Naive thymus-derived CD4-positive, alpha-beta T cell (primary cell): Measurements from ENCODE around the gene STARD5. TPM values are rescaled to one million over a fixed set of nuclear protein-coding genes. Genes with fewer than 3 reads are reported as not detected.

Experiments
- ATAC-seq: fragments of 150-1000 bp; cut with Tn5 transposase; 2 replicates; pipeline ENCODE4 v1.10.0; 2021; ENCODE audit warnings: mild to moderate bottlenecking, moderate library complexity
- CTCF ChIA-PET: fragments of 350-600 bp; sonication (Branson Sonifier 250); formaldehyde crosslinking; loops from one replicate; lab custom pipeline; 2021; ENCODE audit warnings: antibody characterized with exemption; lab: Charles Lee
- POLR2A ChIA-PET: fragments of 350-600 bp; sonication (Branson Sonifier 250); formaldehyde crosslinking; loops from one replicate; lab custom pipeline; 2021; ENCODE audit warnings: antibody characterized with exemption, inconsistent platforms; lab: Charles Lee
- DNase-seq, 9 donors: peaks; one replicate each; pipeline versions ENCODE4 v3.0.0 to v3.0.0-alpha.2; 2020 to 2022; ENCODE audit warnings: mixed read lengths in 1 of 9
- H3K27ac ChIP-seq: one replicate; pipeline ENCODE4 v1.7.0; 2013; ENCODE audit warnings: mild to moderate bottlenecking, low read depth, low read length, moderate library complexity
- H3K27me3 ChIP-seq, 2 donors: one replicate each; pipeline ENCODE4 v1.7.0; 2013; ENCODE audit warnings: low read length in 2 of 2, mild to moderate bottlenecking in 2 of 2, moderate library complexity in 2 of 2; ENCODE audit not compliant: control insufficient read depth in 2 of 2, insufficient read depth in 2 of 2
- H3K36me3 ChIP-seq, 3 experiments: 1 replicate in 2 of 3; 2 replicates in 1 of 3; pipeline ENCODE4 v1.7.0; 2013; ENCODE audit warnings: low read length in 3 of 3, mild to moderate bottlenecking in 3 of 3, moderate library complexity in 1 of 3; ENCODE audit not compliant: insufficient read depth in 3 of 3, control insufficient read depth in 2 of 3
- H3K4me1 ChIP-seq, 2 donors: one replicate each; pipeline ENCODE4 v1.7.0; 2013; ENCODE audit warnings: low read length in 2 of 2, mild to moderate bottlenecking in 2 of 2, moderate library complexity in 1 of 2; ENCODE audit not compliant: control insufficient read depth in 2 of 2, insufficient read depth in 2 of 2
- H3K4me3 ChIP-seq: 2 replicates; pipeline ENCODE4 v1.7.0; 2013; ENCODE audit warnings: mild to moderate bottlenecking, low read length
- H3K9me3 ChIP-seq, 3 experiments: 1 replicate in 2 of 3; 2 replicates in 1 of 3; pipeline ENCODE4 v1.7.0; 2013; ENCODE audit warnings: low read length in 3 of 3; ENCODE audit not compliant: control insufficient read depth in 2 of 3
- H3K27ac Mint-ChIP-seq, 9 donors: one replicate each; pipeline ENCODE4 v1.8.0; 2020 to 2022; ENCODE audit warnings: mixed read lengths in 9 of 9, mild to moderate bottlenecking in 8 of 9, moderate library complexity in 5 of 9, inconsistent platforms in 2 of 9
- H3K27me3 Mint-ChIP-seq, 5 donors: one replicate each; pipeline ENCODE4 v1.8.0; 2021 to 2022; ENCODE audit warnings: mixed read lengths in 5 of 5, mild to moderate bottlenecking in 1 of 5
- H3K36me3 Mint-ChIP-seq, 5 donors: one replicate each; pipeline ENCODE4 v1.8.0; 2020 to 2022; ENCODE audit warnings: mixed read lengths in 5 of 5, mild to moderate bottlenecking in 3 of 5, inconsistent platforms in 1 of 5
- H3K4me1 Mint-ChIP-seq, 7 donors: one replicate each; pipeline ENCODE4 v1.8.0; 2020 to 2022; ENCODE audit warnings: mixed read lengths in 7 of 7, mild to moderate bottlenecking in 3 of 7, inconsistent platforms in 1 of 7
- H3K4me3 Mint-ChIP-seq, 10 donors: one replicate each; pipeline ENCODE4 v1.8.0; 2020 to 2022; ENCODE audit warnings: mild to moderate bottlenecking in 10 of 10, mixed read lengths in 10 of 10, moderate library complexity in 6 of 10, inconsistent platforms in 2 of 10
- H3K9me3 Mint-ChIP-seq, 11 donors: one replicate each; pipeline ENCODE4 v1.8.0; 2020 to 2022; ENCODE audit warnings: mixed read lengths in 11 of 11, mild to moderate bottlenecking in 4 of 11, inconsistent platforms in 1 of 11, moderate library complexity in 1 of 11
- intact Hi-C, 2 donors: fragments of 100-400 bp; cut with micrococcal nuclease; formaldehyde crosslinking; loops; one replicate each; pipeline ENCODE4 v1.15.1; 2023
- polyA plus RNA-seq, 2 donors: library from polyadenylated mRNA; unstranded; fragments of 300-500 nt; fragmentation: Illumina TruSeq; gene quantifications; one replicate each; pipeline ENCODE4 v1.2.3, GENCODE V29; 2021
- total RNA-seq, 6 experiments: library from RNA in 5 of 6; stranded (reverse) in 5 of 6; gene quantifications; 1 replicate in 5 of 6; 2 replicates in 1 of 6; pipeline ENCODE4 v1.2.3 and lab custom pipeline; 2021 to 2026

STARD5 gene, protein sequence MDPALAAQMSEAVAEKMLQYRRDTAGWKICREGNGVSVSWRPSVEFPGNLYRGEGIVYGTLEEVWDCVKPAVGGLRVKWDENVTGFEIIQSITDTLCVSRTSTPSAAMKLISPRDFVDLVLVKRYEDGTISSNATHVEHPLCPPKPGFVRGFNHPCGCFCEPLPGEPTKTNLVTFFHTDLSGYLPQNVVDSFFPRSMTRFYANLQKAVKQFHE
- total RNA-seq (10 to 100 TPM in 3 of 5 experiments, 1 to 10 TPM in 2; 5.0 to 11.7 (median 10.1) TPM), polyA plus RNA-seq (10 to 100 TPM in 1 of 2 donors, 1 to 10 TPM in 1; 5.2 to 13.5 TPM), total RNA-seq (lab: John Stamatoyannopoulos, UW) (26.4 reads per million, percentile 57 among the genes with 10 or more reads in this experiment)

DNA sequence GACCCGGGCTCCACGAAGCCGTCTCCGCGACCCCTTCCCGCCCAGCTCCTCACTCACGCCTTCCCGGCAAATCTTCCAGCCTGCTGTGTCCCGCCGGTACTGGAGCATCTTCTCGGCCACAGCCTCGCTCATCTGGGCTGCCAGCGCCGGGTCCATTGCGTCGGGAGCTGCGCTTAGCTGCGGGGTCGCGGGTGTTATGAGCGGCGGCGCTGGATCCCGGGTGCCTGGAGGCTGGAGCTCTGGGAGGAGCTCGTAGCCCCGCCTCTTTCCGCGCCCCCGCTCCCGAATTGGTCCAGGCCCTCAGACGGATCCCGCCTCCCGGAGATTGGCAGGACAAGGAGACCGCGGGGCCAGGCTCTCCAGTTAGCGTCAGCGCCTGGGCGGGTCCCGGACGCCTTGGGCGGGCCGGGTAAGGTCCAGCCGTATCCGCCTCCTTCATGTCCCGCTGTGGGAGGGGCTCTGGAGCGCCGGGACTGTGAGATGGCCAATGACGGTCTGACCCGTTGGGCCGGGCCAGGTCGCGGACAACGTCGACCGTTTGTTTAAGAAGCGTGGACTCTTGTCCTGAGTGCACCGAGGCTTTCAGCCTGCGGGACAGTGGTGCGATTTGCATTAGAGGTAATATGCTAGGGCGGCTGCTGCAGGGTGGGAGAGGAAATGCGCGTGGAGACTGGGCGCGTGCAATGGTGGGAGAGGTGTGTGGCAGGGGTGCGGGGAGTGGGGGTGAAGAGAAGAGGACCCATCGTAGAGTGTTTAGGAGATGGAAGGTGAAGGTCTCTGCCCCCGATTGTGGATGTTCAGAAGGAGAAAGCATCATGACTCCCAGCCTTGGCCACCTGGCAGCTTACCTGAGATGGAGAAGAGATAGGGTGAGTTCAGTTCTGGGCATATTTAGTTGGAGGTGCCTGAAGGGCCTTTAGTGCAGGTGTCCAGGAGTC is at the start of gene STARD5:
STARD5 (minus strand) TSS at position 198 of the 938 bp plus-strand sequence; CDS start at position 156, 42 bp downstream.
- peak within 1 kb of the TSS; percentile 86 for H3K4me3 ChIP-seq

DNA sequence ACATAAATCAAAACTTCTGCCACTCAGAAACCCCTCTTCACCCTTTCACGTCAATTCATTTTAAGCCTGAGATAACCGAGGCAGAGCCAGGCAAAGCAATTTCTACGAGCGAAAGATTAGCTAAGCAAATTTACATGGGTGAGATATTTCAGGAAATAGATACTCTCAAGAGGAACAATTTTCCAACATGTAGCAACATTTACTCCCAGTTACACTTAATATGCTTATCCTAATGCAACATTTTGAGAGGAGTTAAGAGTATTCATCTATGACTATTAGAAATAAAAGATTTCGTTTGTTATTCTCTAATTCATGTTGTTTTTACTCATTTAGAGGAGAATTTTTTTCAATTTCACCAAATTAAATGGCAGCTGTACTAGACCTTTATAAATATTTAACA is 49.2 kb upstream of the STARD5 start:
- CTCF ChIA-PET, result no interaction called here
- no peaks in the 10 kb centered on the region for H3K4me1 Mint-ChIP-seq
- no peak overlapping the region for H3K4me3 Mint-ChIP-seq
- no peak for DNase-seq
- peaks cover 0 to 3% (median 0%) of the 10 kb centered on the region in 5 donors for H3K27me3 Mint-ChIP-seq
- no peak overlapping the region for H3K27ac Mint-ChIP-seq
- no peaks in the 10 kb centered on the region for H3K9me3 Mint-ChIP-seq
- Histone ChIP-seq H3K36me3 (no peaks in the 10 kb centered on the region), H3K27me3 (no peaks in the 10 kb centered on the region), H3K4me1 (no peaks in the 10 kb centered on the region), H3K4me3 (no peak overlapping the region), H3K27ac (no peak overlapping the region), H3K9me3 (no peaks in the 10 kb centered on the region)
- intact Hi-C loops, result no loop called here
- H3K36me3 Mint-ChIP-seq, result peaks cover 0 to 16% (median 5%) of the 10 kb centered on the region in 5 donors
- no peak for ATAC-seq
- POLR2A ChIA-PET, result no interaction called here

More for the DNA sequence above, at the start of gene STARD5:
- peak within 1 kb of the TSS; percentile 87 to 97 (median 92) for H3K27ac Mint-ChIP-seq
- peaks cover 0 to 3% (median 0%) of the 10 kb centered on the region in 5 donors for H3K36me3 Mint-ChIP-seq
- H3K27me3 Mint-ChIP-seq, result no peaks in the 10 kb centered on the region
- H3K4me1 Mint-ChIP-seq, result peaks cover 31 to 65% (median 60%) of the 10 kb centered on the region in 7 donors
- H3K4me3 Mint-ChIP-seq, result peak within 1 kb of the TSS; percentile 90 to 98 (median 94)
- intact Hi-C loops, result loop anchor here (1.0 to 5.0 kb wide), 9 partner anchors 15 to 1172 kb away; partner anchors contain the start of genes FAH (in 1 of the 2) and MEX3B (in 1 of the 2)
- Histone ChIP-seq H3K27ac (peak within 1 kb of the TSS; percentile 78), H3K27me3 (no peaks in the 10 kb centered on the region), H3K36me3 (peaks cover 0 to 12% (median 0%) of the 10 kb centered on the region in 3 experiments), H3K9me3 (no peaks in the 10 kb centered on the region), H3K4me1 (peaks cover 5 to 20% of the 10 kb centered on the region in 2 donors)
- DNase-seq (peak; percentile 82 to 97 (median 92)), ATAC-seq (peak; percentile 99)
- ChIA-PET CTCF (interaction anchor here (0.8 to 2.2 kb wide), 4 partner anchors 9 to 61 kb away, joined by 3 to 8 read pairs (median 6); no protein-coding TSS in a partner anchor), POLR2A (interaction anchor here (0.6 to 16.9 kb wide), 6 partner anchors 10 to 79 kb away, joined by 3 to 480 read pairs (median 8); no protein-coding TSS in a partner anchor)
- no peaks in the 10 kb centered on the region for H3K9me3 Mint-ChIP-seq

DNA sequence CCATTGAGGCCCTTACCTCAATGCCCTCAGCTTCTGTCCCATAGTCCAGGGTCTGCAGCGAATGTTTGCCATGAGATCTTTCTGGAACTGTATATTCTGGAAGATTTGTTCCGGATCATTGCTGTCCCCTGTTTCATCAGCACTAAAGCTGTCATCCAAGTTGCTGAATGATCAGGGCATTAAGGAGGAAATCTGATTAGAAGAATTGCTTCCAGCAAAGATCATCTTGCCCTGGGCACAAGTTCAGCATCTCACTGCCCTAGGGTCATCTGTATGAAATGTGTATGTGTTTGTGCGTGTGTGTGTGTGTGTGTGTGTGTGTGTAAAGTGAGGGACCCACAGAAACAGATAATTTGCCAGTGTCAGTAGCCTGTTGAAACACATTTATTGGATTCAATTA is 48.6 kb upstream of the STARD5 start:
- H3K36me3 ChIP-seq, result no peaks in the 10 kb centered on the region
- peaks cover 0 to 17% (median 5%) of the 10 kb centered on the region in 5 donors for H3K36me3 Mint-ChIP-seq
- ChIA-PET POLR2A (no interaction called here), CTCF (no interaction called here)
- DNase-seq, result no peak
- peaks cover 0 to 3% (median 0%) of the 10 kb centered on the region in 5 donors for H3K27me3 Mint-ChIP-seq
- H3K9me3 ChIP-seq, result no peaks in the 10 kb centered on the region
- ATAC-seq, result no peak
- no peaks in the 10 kb centered on the region for H3K4me1 ChIP-seq
- H3K27ac ChIP-seq, result no peak overlapping the region
- no peaks in the 10 kb centered on the region for H3K4me1 Mint-ChIP-seq
- no peak overlapping the region for H3K4me3 ChIP-seq
- no peaks in the 10 kb centered on the region for H3K9me3 Mint-ChIP-seq
- H3K27me3 ChIP-seq, result no peaks in the 10 kb centered on the region
- H3K27ac Mint-ChIP-seq, result no peak overlapping the region
- intact Hi-C loops, result no loop called here
- no peak overlapping the region for H3K4me3 Mint-ChIP-seq

DNA sequence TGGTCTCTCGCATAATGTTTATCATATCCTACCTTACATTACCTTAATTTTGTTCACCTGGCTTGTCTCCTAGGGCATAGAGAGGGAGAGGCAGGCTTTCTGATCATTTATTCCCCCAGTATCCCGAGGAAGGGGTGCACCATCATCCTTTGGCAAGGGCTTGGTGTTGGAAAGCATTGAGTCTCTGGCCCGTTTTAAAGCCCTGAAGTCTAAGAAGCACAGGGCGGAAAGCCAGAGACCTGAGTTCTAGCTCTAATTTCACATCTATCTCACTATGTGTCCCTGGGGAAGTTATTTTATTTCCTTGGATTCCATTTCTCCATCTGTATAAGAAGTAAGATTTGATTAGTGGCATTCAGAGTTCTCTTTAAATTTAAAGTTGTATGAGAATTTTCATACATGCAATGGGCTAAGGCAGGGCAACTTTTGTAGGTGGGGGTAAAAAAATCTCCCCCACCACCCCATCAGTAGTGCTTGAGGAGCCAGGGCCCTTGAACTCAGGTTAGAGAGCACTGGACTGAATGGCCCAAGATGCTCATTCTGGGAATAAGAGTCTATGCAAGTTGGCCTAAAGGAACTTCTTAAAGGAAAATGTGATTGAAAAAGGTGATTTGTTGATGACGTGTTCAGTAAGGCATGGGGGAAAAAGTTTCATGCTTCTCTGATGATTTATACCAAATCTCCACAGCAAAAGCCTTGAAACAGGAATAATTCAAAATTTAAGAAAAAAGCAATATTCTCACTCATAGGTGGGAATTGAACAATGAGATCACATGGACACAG is 40.0 kb upstream of the STARD5 start:
- H3K9me3 Mint-ChIP-seq, result no peaks in the 10 kb centered on the region
- intact Hi-C loops, result no loop called here
- H3K4me3 ChIP-seq, result no peak overlapping the region
- no peaks in the 10 kb centered on the region for H3K36me3 ChIP-seq
- ChIA-PET CTCF (no interaction called here), POLR2A (no interaction called here)
- H3K4me1 Mint-ChIP-seq, result no peaks in the 10 kb centered on the region
- peaks cover 0 to 34% (median 19%) of the 10 kb centered on the region in 5 donors for H3K36me3 Mint-ChIP-seq
- H3K4me3 Mint-ChIP-seq, result no peak overlapping the region
- H3K9me3 ChIP-seq, result no peaks in the 10 kb centered on the region
- H3K27me3 ChIP-seq, result no peaks in the 10 kb centered on the region
- H3K4me1 ChIP-seq, result no peaks in the 10 kb centered on the region
- H3K27ac Mint-ChIP-seq, result no peak overlapping the region
- peaks cover 0 to 8% (median 0%) of the 10 kb centered on the region in 5 donors for H3K27me3 Mint-ChIP-seq
- DNase-seq (no peak), ATAC-seq (no peak)
- no peak overlapping the region for H3K27ac ChIP-seq

DNA sequence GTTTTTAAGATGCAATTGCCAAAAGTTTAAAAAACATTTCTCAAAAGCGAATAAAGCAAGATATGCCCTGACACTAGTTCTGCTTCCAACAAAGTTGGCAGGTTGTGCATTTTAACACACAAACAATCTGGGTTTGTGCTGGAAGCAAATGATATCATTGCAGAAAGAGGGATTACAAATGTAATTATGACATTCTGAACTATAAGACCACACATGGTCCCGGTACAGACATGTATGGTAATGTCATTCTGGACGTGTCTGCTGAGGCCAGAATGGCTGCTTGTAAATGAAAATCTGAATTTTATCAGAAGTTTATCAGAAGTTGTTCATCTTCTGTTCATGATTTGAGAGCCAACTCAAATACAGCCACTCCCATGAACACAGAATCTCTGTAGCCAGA is 39.3 kb upstream of the STARD5 start:
- intact Hi-C loops, result no loop called here
- Mint-ChIP-seq H3K27ac (no peak overlapping the region), H3K4me3 (no peak overlapping the region), H3K27me3 (peaks cover 0 to 8% (median 0%) of the 10 kb centered on the region in 5 donors), H3K36me3 (peaks cover 0 to 29% (median 14%) of the 10 kb centered on the region in 5 donors), H3K9me3 (no peaks in the 10 kb centered on the region), H3K4me1 (no peaks in the 10 kb centered on the region)
- Histone ChIP-seq H3K4me3 (no peak overlapping the region), H3K4me1 (no peaks in the 10 kb centered on the region), H3K36me3 (no peaks in the 10 kb centered on the region), H3K27me3 (no peaks in the 10 kb centered on the region), H3K9me3 (no peaks in the 10 kb centered on the region), H3K27ac (no peak overlapping the region)
- no peak for ATAC-seq
- DNase-seq, result no peak
- CTCF ChIA-PET, result no interaction called here
- POLR2A ChIA-PET, result no interaction called here

DNA sequence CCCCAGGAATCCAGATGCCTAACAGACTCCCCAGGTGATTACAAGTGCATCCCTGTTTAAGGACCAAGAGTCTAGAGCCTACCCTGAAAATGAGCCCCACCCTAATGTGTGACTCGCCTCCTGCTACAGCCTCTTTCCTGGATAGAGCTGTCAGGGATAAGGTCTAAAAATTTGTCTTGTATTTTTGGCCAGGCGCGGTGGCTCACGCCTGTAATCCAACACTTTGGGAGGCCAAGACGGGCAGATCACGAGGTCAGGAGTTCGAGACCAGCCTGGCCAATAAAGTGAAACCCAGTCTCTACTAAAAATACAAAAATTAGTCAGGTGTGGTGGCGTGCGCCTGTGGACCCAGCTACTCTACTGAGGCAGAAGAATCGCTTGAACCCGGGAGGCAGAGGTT is 38.8 kb upstream of the STARD5 start:
- no peaks in the 10 kb centered on the region for H3K4me1 ChIP-seq
- ChIA-PET POLR2A (no interaction called here), CTCF (no interaction called here)
- DNase-seq, result no peak
- no peak for ATAC-seq
- H3K27me3 ChIP-seq, result no peaks in the 10 kb centered on the region
- no peaks in the 10 kb centered on the region for H3K36me3 ChIP-seq
- intact Hi-C loops, result no loop called here
- Mint-ChIP-seq H3K4me3 (no peak overlapping the region), H3K36me3 (peaks cover 0 to 29% (median 14%) of the 10 kb centered on the region in 5 donors), H3K27ac (no peak overlapping the region), H3K4me1 (no peaks in the 10 kb centered on the region), H3K27me3 (peaks cover 0 to 8% (median 0%) of the 10 kb centered on the region in 5 donors), H3K9me3 (no peaks in the 10 kb centered on the region)
- no peak overlapping the region for H3K27ac ChIP-seq
- no peaks in the 10 kb centered on the region for H3K9me3 ChIP-seq
- H3K4me3 ChIP-seq, result no peak overlapping the region
